Measurements from ENCODE around the gene BCOR.

BCOR gene

GRCh38 chrX:40112996-40113395 lies 15.2 kb upstream of the BCOR start:
- no peak for DNase-seq (ENCODE audit: low read depth)

GRCh38 chrX:40111868-40112267 lies 14.1 kb upstream of the BCOR start:
- no peak for DNase-seq (ENCODE audit: low read depth)

GRCh38 chrX:40109288-40110008 lies 11.7 kb upstream of the BCOR start:
- DNase-seq (ENCODE audit: low read depth), result peak; percentile 56

GRCh38 chrX:40108959-40109287 lies 11.2 kb upstream of the BCOR start:
- DNase-seq (ENCODE audit: low read depth), result peak; percentile 82

- peak; percentile 31 for DNase-seq (ENCODE audit: low read depth)
These were observed 10.6 kb upstream of the BCOR start for GRCh38 chrX:40108162-40108958.

GRCh38 chrX:40107291-40108161 lies 9.8 kb upstream of the BCOR start:
- DNase-seq (ENCODE audit: low read depth), result peak; percentile 30

GRCh38 chrX:40106676-40107290 lies 9.0 kb upstream of the BCOR start:
- DNase-seq (ENCODE audit: low read depth), result no peak

GRCh38 chrX:40105835-40106675 lies 8.3 kb upstream of the BCOR start:
- peak; percentile 59 for DNase-seq (ENCODE audit: low read depth)

GRCh38 chrX:40104985-40105834 lies 7.5 kb upstream of the BCOR start:
- DNase-seq (ENCODE audit: low read depth), result peak; percentile 51

- peak; percentile 66 for DNase-seq (ENCODE audit: low read depth)
These were observed 6.8 kb upstream of the BCOR start for GRCh38 chrX:40104630-40104984.

GRCh38 chrX:40103565-40104323 lies 6.0 kb upstream of the BCOR start:
- DNase-seq (ENCODE audit: low read depth), result no peak

GRCh38 chrX:40102393-40103381 lies 4.9 kb upstream of the BCOR start:
- DNase-seq (ENCODE audit: low read depth), result no peak

- no peak for DNase-seq (ENCODE audit: low read depth)
These were observed 3.7 kb upstream of the BCOR start for GRCh38 chrX:40101430-40101802.

GRCh38 chrX:40100537-40101429 lies 3.0 kb upstream of the BCOR start:
- DNase-seq (ENCODE audit: low read depth), result no peak

GRCh38 chrX:40100141-40100536 lies 2.4 kb upstream of the BCOR start:
- peak; percentile 50 for DNase-seq (ENCODE audit: low read depth)

GRCh38 chrX:40099055-40099958 lies 1.5 kb upstream of the BCOR start:
- DNase-seq (ENCODE audit: low read depth), result peak; percentile 31

Data from iris pigment epithelial cell (primary cell).